ENCODE data around the gene OR2T12.
"Not testable (repeated sequence)": the region's sequence is repeated elsewhere in the genome, so short reads cannot be mapped to it uniquely, and the experiment has no call there.

OR2T12 gene

GRCh38 chr1:248303324-248303723, at the start of gene OR2T12:
TSS of gene OR2T12 (minus strand) at chr1:248303424. CDS start at chr1:248295578, 7,846 bp downstream.
- H3K4me1 ChIP-seq (ENCODE audit: control insufficient read depth, insufficient read depth, low read length), result no peaks in the 10 kb centered on the region

GRCh38 chr1:248348475-248348874, 45.3 kb upstream of the OR2T12 start, which contains the start of gene OR14C36:
TSS of gene OR14C36 (plus strand) at chr1:248348775. CDS start at chr1:248348775, 0 bp downstream.
- H3K27me3 ChIP-seq (ENCODE audit: control insufficient read depth, insufficient read depth, low read length), result no peaks in the 10 kb centered on the region
- H3K9ac ChIP-seq (ENCODE audit: low read length), result no peak within 1 kb of the TSS
- H3K4me1 ChIP-seq (ENCODE audit: control insufficient read depth, insufficient read depth, low read length), result no peaks in the 10 kb centered on the region
- no peaks in the 10 kb centered on the region for H3K36me3 ChIP-seq (ENCODE audit: control insufficient read depth, insufficient read depth, low read length)
- no peak within 1 kb of the TSS for H3K4me3 ChIP-seq (ENCODE audit: low read length)
- no peaks in the 10 kb centered on the region for H3K9me3 ChIP-seq (ENCODE audit: control insufficient read depth, low read length)

More at GRCh38 chr1:248303324-248303723, at the start of gene OR2T12:
- Histone ChIP-seq H3K36me3 (ENCODE audit: control insufficient read depth, insufficient read depth, low read length) (no peaks in the 10 kb centered on the region), H3K9me3 (ENCODE audit: control insufficient read depth, low read length) (no peaks in the 10 kb centered on the region), H3K4me3 (ENCODE audit: low read length) (no peak within 1 kb of the TSS), H3K27me3 (ENCODE audit: control insufficient read depth, insufficient read depth, low read length) (no peaks in the 10 kb centered on the region), H3K9ac (ENCODE audit: low read length) (no peak within 1 kb of the TSS)

- Histone ChIP-seq H3K4me1 (ENCODE audit: control insufficient read depth, insufficient read depth, low read length) (no peaks in the 10 kb centered on the region), H3K9me3 (ENCODE audit: control insufficient read depth, low read length) (no peaks in the 10 kb centered on the region), H3K4me3 (ENCODE audit: low read length) (no peak overlapping the region), H3K9ac (ENCODE audit: low read length) (no peak overlapping the region), H3K27me3 (ENCODE audit: control insufficient read depth, insufficient read depth, low read length) (no peaks in the 10 kb centered on the region), H3K36me3 (ENCODE audit: control insufficient read depth, insufficient read depth, low read length) (no peaks in the 10 kb centered on the region)
Measured at GRCh38 chr1:248343451-248343850, 40.2 kb upstream of the OR2T12 start.

- no peaks in the 10 kb centered on the region for H3K4me1 ChIP-seq (ENCODE audit: control insufficient read depth, insufficient read depth, low read length)
- no peaks in the 10 kb centered on the region for H3K27me3 ChIP-seq (ENCODE audit: control insufficient read depth, insufficient read depth, low read length)
- H3K9ac ChIP-seq (ENCODE audit: low read length), result no peak within 1 kb of the TSS
- no peak within 1 kb of the TSS for H3K4me3 ChIP-seq (ENCODE audit: low read length)
- no peaks in the 10 kb centered on the region for H3K36me3 ChIP-seq (ENCODE audit: control insufficient read depth, insufficient read depth, low read length)
- H3K9me3 ChIP-seq (ENCODE audit: control insufficient read depth, low read length), result no peaks in the 10 kb centered on the region
Measured at GRCh38 chr1:248324468-248324867, 21.2 kb upstream of the OR2T12 start, which contains the start of gene OR2M7. TSS of gene OR2M7 (minus strand) at chr1:248324568. CDS start at chr1:248324568, 0 bp downstream.

GRCh38 chr1:248316796-248317195, 13.6 kb upstream of the OR2T12 start:
- Histone ChIP-seq H3K4me1 (ENCODE audit: control insufficient read depth, insufficient read depth, low read length) (no peaks in the 10 kb centered on the region), H3K9ac (ENCODE audit: low read length) (no peak overlapping the region), H3K27me3 (ENCODE audit: control insufficient read depth, insufficient read depth, low read length) (no peaks in the 10 kb centered on the region), H3K36me3 (ENCODE audit: control insufficient read depth, insufficient read depth, low read length) (no peaks in the 10 kb centered on the region), H3K9me3 (ENCODE audit: control insufficient read depth, low read length) (no peaks in the 10 kb centered on the region), H3K4me3 (ENCODE audit: low read length) (no peak overlapping the region)

GRCh38 chr1:248306740-248307139, 3.5 kb upstream of the OR2T12 start:
- not testable (repeated sequence) for H3K9me3 ChIP-seq (ENCODE audit: control insufficient read depth, low read length); H3K4me3 ChIP-seq (ENCODE audit: low read length); H3K36me3 ChIP-seq (ENCODE audit: control insufficient read depth, insufficient read depth, low read length); H3K9ac ChIP-seq (ENCODE audit: low read length); H3K27me3 ChIP-seq (ENCODE audit: control insufficient read depth, insufficient read depth, low read length); H3K4me1 ChIP-seq (ENCODE audit: control insufficient read depth, insufficient read depth, low read length)

GRCh38 chr1:248306103-248306502, 2.9 kb upstream of the OR2T12 start:
- H3K9me3 ChIP-seq (ENCODE audit: control insufficient read depth, low read length), result no peaks in the 10 kb centered on the region
- H3K27me3 ChIP-seq (ENCODE audit: control insufficient read depth, insufficient read depth, low read length), result no peaks in the 10 kb centered on the region
- no peaks in the 10 kb centered on the region for H3K4me1 ChIP-seq (ENCODE audit: control insufficient read depth, insufficient read depth, low read length)
- H3K9ac ChIP-seq (ENCODE audit: low read length), result no peak overlapping the region
- H3K36me3 ChIP-seq (ENCODE audit: control insufficient read depth, insufficient read depth, low read length), result no peaks in the 10 kb centered on the region
- H3K4me3 ChIP-seq (ENCODE audit: low read length), result no peak overlapping the region

- not testable (repeated sequence) for H3K4me1 ChIP-seq (ENCODE audit: control insufficient read depth, insufficient read depth, low read length); H3K4me3 ChIP-seq (ENCODE audit: low read length); H3K36me3 ChIP-seq (ENCODE audit: control insufficient read depth, insufficient read depth, low read length); H3K9me3 ChIP-seq (ENCODE audit: control insufficient read depth, low read length); H3K9ac ChIP-seq (ENCODE audit: low read length); H3K27me3 ChIP-seq (ENCODE audit: control insufficient read depth, insufficient read depth, low read length)
Measured at GRCh38 chr1:248305672-248306071, 2.4 kb upstream of the OR2T12 start.

GRCh38 chr1:248288391-248288790, 14.8 kb downstream of the OR2T12 start:
- Histone ChIP-seq H3K9ac (ENCODE audit: low read length) (no peak overlapping the region), H3K9me3 (ENCODE audit: control insufficient read depth, low read length) (no peaks in the 10 kb centered on the region), H3K4me1 (ENCODE audit: control insufficient read depth, insufficient read depth, low read length) (no peaks in the 10 kb centered on the region), H3K4me3 (ENCODE audit: low read length) (no peak overlapping the region), H3K36me3 (ENCODE audit: control insufficient read depth, insufficient read depth, low read length) (no peaks in the 10 kb centered on the region), H3K27me3 (ENCODE audit: control insufficient read depth, insufficient read depth, low read length) (no peaks in the 10 kb centered on the region)

- no peaks in the 10 kb centered on the region for H3K9me3 ChIP-seq (ENCODE audit: control insufficient read depth, low read length)
- no peak within 1 kb of the TSS for H3K9ac ChIP-seq (ENCODE audit: low read length)
- H3K4me3 ChIP-seq (ENCODE audit: low read length), result no peak within 1 kb of the TSS
- H3K4me1 ChIP-seq (ENCODE audit: control insufficient read depth, insufficient read depth, low read length), result no peaks in the 10 kb centered on the region
- no peaks in the 10 kb centered on the region for H3K36me3 ChIP-seq (ENCODE audit: control insufficient read depth, insufficient read depth, low read length)
- H3K27me3 ChIP-seq (ENCODE audit: control insufficient read depth, insufficient read depth, low read length), result no peaks in the 10 kb centered on the region
Measured at GRCh38 chr1:248277876-248278275, 25.3 kb downstream of the OR2T12 start, which contains the start of gene OR2T33. TSS of gene OR2T33 (minus strand) at chr1:248277976. CDS start at chr1:248273814, 4,162 bp downstream.

- not testable (repeated sequence) for H3K36me3 ChIP-seq (ENCODE audit: control insufficient read depth, insufficient read depth, low read length); H3K27me3 ChIP-seq (ENCODE audit: control insufficient read depth, insufficient read depth, low read length); H3K9ac ChIP-seq (ENCODE audit: low read length); H3K4me3 ChIP-seq (ENCODE audit: low read length); H3K4me1 ChIP-seq (ENCODE audit: control insufficient read depth, insufficient read depth, low read length); H3K9me3 ChIP-seq (ENCODE audit: control insufficient read depth, low read length)
Measured at GRCh38 chr1:248273225-248273624, 30.0 kb downstream of the OR2T12 start.

- Histone ChIP-seq H3K9ac (ENCODE audit: low read length) (no peak overlapping the region), H3K9me3 (ENCODE audit: control insufficient read depth, low read length) (no peaks in the 10 kb centered on the region), H3K4me3 (ENCODE audit: low read length) (no peak overlapping the region), H3K27me3 (ENCODE audit: control insufficient read depth, insufficient read depth, low read length) (no peaks in the 10 kb centered on the region), H3K4me1 (ENCODE audit: control insufficient read depth, insufficient read depth, low read length) (no peaks in the 10 kb centered on the region), H3K36me3 (ENCODE audit: control insufficient read depth, insufficient read depth, low read length) (no peaks in the 10 kb centered on the region)
Measured at GRCh38 chr1:248268178-248268577, 35.0 kb downstream of the OR2T12 start.

- H3K36me3 ChIP-seq (ENCODE audit: control insufficient read depth, insufficient read depth, low read length); H3K4me1 ChIP-seq (ENCODE audit: control insufficient read depth, insufficient read depth, low read length); H3K9ac ChIP-seq (ENCODE audit: low read length); H3K9me3 ChIP-seq (ENCODE audit: control insufficient read depth, low read length); H3K27me3 ChIP-seq (ENCODE audit: control insufficient read depth, insufficient read depth, low read length); H3K4me3 ChIP-seq (ENCODE audit: low read length): not testable (repeated sequence)
Measured at GRCh38 chr1:248259309-248259708, 43.9 kb downstream of the OR2T12 start.
